T-cell (primary cell): Measurements from ENCODE around the gene KATNAL2. TPM values are rescaled to one million over a fixed set of nuclear protein-coding genes. Genes with fewer than 3 reads are reported as not detected.
"Not testable (repeated sequence)": the region's sequence is repeated elsewhere in the genome, so short reads cannot be mapped to it uniquely, and the experiment has no call there.

Experiments used
- ATAC-seq, 4 experiments: fragments of 200-7000 bp in 3 of 4; fragments of 150-1000 bp in 1 of 4; cut with Tn5 transposase; replicated peaks in 1 of 4; 1 replicate in 3 of 4; 2 replicates in 1 of 4; pipeline ENCODE4 v1.10.0; 2021; ENCODE audit warnings: moderate library complexity in 3 of 4, mild to moderate bottlenecking in 2 of 4, moderate number of reproducible peaks in 1 of 4
- CTCF ChIA-PET, 2 donors: fragments of 300-600 bp; sonication (Branson Sonifier 250); formaldehyde crosslinking; loops; one replicate each; lab custom pipeline; 2022; ENCODE audit warnings: antibody characterized with exemption in 2 of 2; lab: Charles Lee
- POLR2A ChIA-PET, 2 donors: fragments of 300-600 bp; sonication (Branson Sonifier 250); formaldehyde crosslinking; loops; one replicate each; lab custom pipeline; 2022; ENCODE audit warnings: antibody characterized with exemption in 2 of 2; lab: Charles Lee
- DNase-seq, 35 experiments: peaks; one replicate each; pipeline versions ENCODE4 v3.0.0 to v3.0.0-alpha.2; 2013 to 2023
- H3K27ac ChIP-seq: one replicate; pipeline ENCODE4 v1.5.1; 2013; ENCODE audit warnings: low read length
- H3K27me3 ChIP-seq, 2 experiments: replicated peaks in 1 of 2; 1 replicate in 1 of 2; 2 replicates in 1 of 2; pipeline versions ENCODE4 v1.6.1 to v1.7.0; 2013; ENCODE audit warnings: low read length in 1 of 2, mixed read lengths in 1 of 2; ENCODE audit not compliant: control insufficient read depth in 2 of 2, insufficient read depth in 2 of 2; ENCODE audit errors: extremely low read depth in 1 of 2
- H3K36me3 ChIP-seq, 2 donors: 1 replicate in 1 of 2; 2 replicates in 1 of 2; pipeline versions ENCODE4 v1.6.1 to v1.7.0; 2013; ENCODE audit warnings: low read length in 1 of 2; ENCODE audit not compliant: control insufficient read depth in 2 of 2, insufficient read depth in 1 of 2; ENCODE audit errors: extremely low read depth in 1 of 2
- H3K4me1 ChIP-seq, 2 experiments: 1 replicate in 1 of 2; 2 replicates in 1 of 2; pipeline versions ENCODE4 v1.6.1 to v1.7.0; 2013; ENCODE audit warnings: low read length in 2 of 2, mixed read lengths in 1 of 2; ENCODE audit not compliant: insufficient read depth in 2 of 2, control insufficient read depth in 1 of 2; ENCODE audit errors: extremely low read depth in 1 of 2
- H3K4me3 ChIP-seq, 2 donors: 1 replicate in 1 of 2; 2 replicates in 1 of 2; pipeline versions ENCODE4 v1.5.1 to v1.7.0; 2013; ENCODE audit warnings: mild to moderate bottlenecking in 2 of 2, low read length in 1 of 2, moderate library complexity in 1 of 2; ENCODE audit not compliant: control insufficient read depth in 1 of 2; ENCODE audit errors: extremely low read depth in 1 of 2
- H3K9me3 ChIP-seq: 2 replicates; pipeline ENCODE4 v1.7.0; 2013
- H3K27ac Mint-ChIP-seq, 2 donors: one replicate each; pipeline ENCODE4 v1.8.0; 2020 to 2021; ENCODE audit warnings: mild to moderate bottlenecking in 2 of 2, mixed read lengths in 2 of 2
- H3K27me3 Mint-ChIP-seq, 2 donors: one replicate each; pipeline ENCODE4 v1.8.0; 2021 to 2022; ENCODE audit warnings: mixed read lengths in 2 of 2
- H3K36me3 Mint-ChIP-seq: one replicate; pipeline ENCODE4 v1.8.0; 2021; ENCODE audit warnings: mixed read lengths
- H3K4me1 Mint-ChIP-seq, 3 donors: one replicate each; pipeline ENCODE4 v1.8.0; 2020 to 2022; ENCODE audit warnings: mixed read lengths in 3 of 3, mild to moderate bottlenecking in 1 of 3
- H3K4me3 Mint-ChIP-seq, 3 donors: one replicate each; pipeline ENCODE4 v1.8.0; 2020 to 2022; ENCODE audit warnings: mild to moderate bottlenecking in 3 of 3, mixed read lengths in 3 of 3, moderate library complexity in 3 of 3
- H3K9me3 Mint-ChIP-seq, 3 donors: one replicate each; pipeline ENCODE4 v1.8.0; 2020 to 2022; ENCODE audit warnings: mixed read lengths in 3 of 3
- WGBS: methylation state at CpG from one replicate; pipeline ENCODE4 v1.1.5; 2013; ENCODE audit warnings: missing lambda C conversion rate; ENCODE audit not compliant: insufficient coverage; 5-methylcytosine and 5-hydroxymethylcytosine counted together
- total RNA-seq, 35 experiments: library from RNA in 6 of 35; stranded (reverse) in 6 of 35; fragments of 120-200 nt in 1 of 35; gene quantifications; one replicate each; pipeline versions ENCODE4 v1.2.1 to v1.2.4 and lab custom pipeline; 2013 to 2026

The KATNAL2 gene
- total RNA-seq, 5 donors from 2014 or later (not counting 1 experiment from before 2014, with no cell fraction given): 0.53 to 1.7 (median 0.99) TPM; not detected in 1

- H3K4me3 ChIP-seq, H3K9me3 Mint-ChIP-seq, H3K27ac ChIP-seq, H3K9me3 ChIP-seq, DNase-seq, H3K27me3 ChIP-seq, POLR2A ChIA-PET, CTCF ChIA-PET, H3K4me3 Mint-ChIP-seq, H3K36me3 ChIP-seq, H3K36me3 Mint-ChIP-seq, H3K4me1 Mint-ChIP-seq, ATAC-seq, H3K27me3 Mint-ChIP-seq, H3K4me1 ChIP-seq, H3K27ac Mint-ChIP-seq: not testable (repeated sequence)
- no CpG with 5 or more reads among the region's 10 CpGs for WGBS
Measured at GRCh38 chr18:46966266-46966665, 48.9 kb downstream of the KATNAL2 start.

GRCh38 chr18:46969551-46969950, 52.1 kb downstream of the KATNAL2 start:
- H3K36me3 Mint-ChIP-seq, H3K4me3 ChIP-seq, H3K27ac ChIP-seq, H3K36me3 ChIP-seq, H3K4me1 Mint-ChIP-seq, H3K4me1 ChIP-seq, DNase-seq, POLR2A ChIA-PET, H3K9me3 Mint-ChIP-seq, CTCF ChIA-PET, H3K27me3 ChIP-seq, ATAC-seq, H3K4me3 Mint-ChIP-seq, H3K27me3 Mint-ChIP-seq, H3K27ac Mint-ChIP-seq, H3K9me3 ChIP-seq: not testable (repeated sequence)
- WGBS: no CpG with 5 or more reads among the region's 32 CpGs

- ATAC-seq, H3K4me1 ChIP-seq, H3K4me1 Mint-ChIP-seq, H3K27me3 ChIP-seq, H3K27ac ChIP-seq, H3K4me3 Mint-ChIP-seq, H3K9me3 ChIP-seq, H3K36me3 ChIP-seq, CTCF ChIA-PET, H3K27me3 Mint-ChIP-seq, H3K36me3 Mint-ChIP-seq, POLR2A ChIA-PET, H3K9me3 Mint-ChIP-seq, DNase-seq, H3K27ac Mint-ChIP-seq, H3K4me3 ChIP-seq: not testable (repeated sequence)
- WGBS: no CpG with 5 or more reads among the region's 10 CpGs
Measured at GRCh38 chr18:47019870-47020269, 102.5 kb downstream of the KATNAL2 start.

- DNase-seq, H3K27ac Mint-ChIP-seq, H3K36me3 ChIP-seq, H3K9me3 Mint-ChIP-seq, H3K9me3 ChIP-seq, H3K27me3 Mint-ChIP-seq, H3K4me1 Mint-ChIP-seq, H3K4me3 Mint-ChIP-seq, H3K27ac ChIP-seq, POLR2A ChIA-PET, H3K27me3 ChIP-seq, CTCF ChIA-PET, H3K36me3 Mint-ChIP-seq, H3K4me3 ChIP-seq, H3K4me1 ChIP-seq: not testable (repeated sequence)
- no CpG with 5 or more reads among the region's 19 CpGs for WGBS
- ATAC-seq: peak in 1 of 4 experiments; percentile 25
Measured at GRCh38 chr18:47020757-47021156, 103.4 kb downstream of the KATNAL2 start.

GRCh38 chr18:47022821-47023220, 105.4 kb downstream of the KATNAL2 start:
- H3K27ac ChIP-seq, H3K27me3 ChIP-seq, H3K9me3 Mint-ChIP-seq, POLR2A ChIA-PET, H3K36me3 ChIP-seq, ATAC-seq, H3K4me3 ChIP-seq, H3K4me1 Mint-ChIP-seq, H3K27ac Mint-ChIP-seq, H3K4me1 ChIP-seq, CTCF ChIA-PET, H3K9me3 ChIP-seq, DNase-seq, H3K27me3 Mint-ChIP-seq, H3K4me3 Mint-ChIP-seq, H3K36me3 Mint-ChIP-seq: not testable (repeated sequence)
- WGBS: 97% methylated on average over 6 of the region's 29 CpGs

GRCh38 chr18:47023769-47024465, 106.5 kb downstream of the KATNAL2 start:
- DNase-seq, H3K27me3 Mint-ChIP-seq, H3K27ac ChIP-seq, H3K27ac Mint-ChIP-seq, H3K4me3 ChIP-seq, H3K4me1 ChIP-seq, H3K9me3 ChIP-seq, POLR2A ChIA-PET, H3K36me3 ChIP-seq, H3K36me3 Mint-ChIP-seq, H3K4me3 Mint-ChIP-seq, CTCF ChIA-PET, H3K9me3 Mint-ChIP-seq, H3K4me1 Mint-ChIP-seq, H3K27me3 ChIP-seq: not testable (repeated sequence)
- no CpG with 5 or more reads among the region's 55 CpGs for WGBS
- peak in 1 of 4 experiments; percentile 29 for ATAC-seq
